ENCODE measurements around the gene IGFBPL1. TPM values are rescaled to one million over a fixed set of nuclear protein-coding genes. Genes with fewer than 3 reads are reported as not detected.

The IGFBPL1 gene
- total RNA-seq, 1 donor from 2014 or later = 0.35 TPM

DNA sequence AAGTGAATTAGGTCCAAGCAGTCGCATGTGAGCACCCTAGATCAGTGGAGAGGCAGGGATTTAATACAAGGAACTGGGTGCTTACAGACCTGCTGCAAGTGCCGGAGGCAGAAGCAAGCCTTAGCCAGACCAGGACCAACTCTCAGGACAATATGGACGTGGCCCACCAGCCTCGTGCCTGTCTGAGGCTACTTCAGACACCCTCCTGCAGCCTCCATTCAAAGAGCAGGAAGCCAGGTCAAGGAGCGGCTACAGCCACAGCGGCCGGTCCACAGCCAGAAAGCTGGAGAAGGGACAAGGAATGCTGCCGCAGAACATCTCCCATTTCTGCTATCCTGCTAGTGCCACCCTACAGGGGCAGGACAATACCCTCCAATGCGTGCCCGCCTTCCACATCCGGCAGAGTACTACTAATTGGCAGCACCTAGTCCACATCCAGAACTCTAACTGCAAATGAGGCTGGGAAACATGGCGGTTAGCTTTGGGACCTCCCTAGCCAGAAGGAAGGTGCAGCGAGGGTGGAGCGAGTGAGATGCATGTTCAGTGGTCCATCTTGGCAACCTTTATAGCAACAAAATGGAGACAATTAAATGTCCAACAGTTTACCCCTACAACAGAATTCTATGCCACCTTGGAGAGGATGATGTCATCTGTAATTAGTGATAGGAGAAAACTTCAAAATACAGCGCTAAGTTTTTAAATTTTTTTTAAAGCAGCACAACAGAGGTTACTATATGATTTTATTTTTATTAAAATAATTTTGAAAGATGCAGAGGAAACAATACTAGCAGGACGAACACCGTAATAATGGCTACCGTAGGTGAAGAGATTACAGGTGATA is 32.8 kb downstream of the IGFBPL1 start:
- Histone ChIP-seq H3K9me3 (no peaks in the 10 kb centered on the region), H3K4me3 (peak overlapping the region; percentile 84), H3K27me3 (ENCODE audit: low read depth) (no peaks in the 10 kb centered on the region), H3K4me1 (peaks cover 10% of the 10 kb centered on the region), H3K27ac (peak overlapping the region; percentile 18), H3K36me3 (peaks cover 8% of the 10 kb centered on the region)
- ATAC-seq (no peak), DNase-seq (no peak)
- intact Hi-C loops (cut with DNase I) = no loop called here
- TF ChIP-seq, protein P1, sequence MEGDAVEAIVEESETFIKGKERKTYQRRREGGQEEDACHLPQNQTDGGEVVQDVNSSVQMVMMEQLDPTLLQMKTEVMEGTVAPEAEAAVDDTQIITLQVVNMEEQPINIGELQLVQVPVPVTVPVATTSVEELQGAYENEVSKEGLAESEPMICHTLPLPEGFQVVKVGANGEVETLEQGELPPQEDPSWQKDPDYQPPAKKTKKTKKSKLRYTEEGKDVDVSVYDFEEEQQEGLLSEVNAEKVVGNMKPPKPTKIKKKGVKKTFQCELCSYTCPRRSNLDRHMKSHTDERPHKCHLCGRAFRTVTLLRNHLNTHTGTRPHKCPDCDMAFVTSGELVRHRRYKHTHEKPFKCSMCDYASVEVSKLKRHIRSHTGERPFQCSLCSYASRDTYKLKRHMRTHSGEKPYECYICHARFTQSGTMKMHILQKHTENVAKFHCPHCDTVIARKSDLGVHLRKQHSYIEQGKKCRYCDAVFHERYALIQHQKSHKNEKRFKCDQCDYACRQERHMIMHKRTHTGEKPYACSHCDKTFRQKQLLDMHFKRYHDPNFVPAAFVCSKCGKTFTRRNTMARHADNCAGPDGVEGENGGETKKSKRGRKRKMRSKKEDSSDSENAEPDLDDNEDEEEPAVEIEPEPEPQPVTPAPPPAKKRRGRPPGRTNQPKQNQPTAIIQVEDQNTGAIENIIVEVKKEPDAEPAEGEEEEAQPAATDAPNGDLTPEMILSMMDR (IDR thresholded peaks at IDR 0.05) = no peak

DNA sequence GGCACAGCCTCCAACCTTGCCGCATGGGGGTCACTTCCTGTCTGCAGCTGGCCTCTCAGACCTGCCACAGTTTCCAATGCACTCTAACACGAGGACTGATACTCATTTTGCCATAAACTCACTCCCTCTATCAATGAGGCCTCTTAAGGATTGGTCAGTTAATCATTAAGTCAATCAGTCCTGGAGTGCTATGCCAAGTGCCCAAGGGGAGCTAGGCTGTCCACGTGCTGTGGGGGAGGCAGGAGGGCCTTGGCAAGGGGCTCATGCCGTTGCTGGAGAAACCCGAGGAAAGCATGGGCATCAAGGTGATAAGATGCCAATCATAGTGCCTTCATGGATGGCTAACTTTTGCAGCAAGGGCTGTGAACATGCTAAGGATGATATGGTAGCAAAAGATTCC is 33.4 kb downstream of the IGFBPL1 start:
- Histone ChIP-seq H3K27ac (peak overlapping the region; percentile 18), H3K9me3 (no peaks in the 10 kb centered on the region), H3K4me1 (peaks cover 10% of the 10 kb centered on the region), H3K36me3 (peaks cover 2% of the 10 kb centered on the region), H3K27me3 (ENCODE audit: low read depth) (no peaks in the 10 kb centered on the region), H3K4me3 (no peak overlapping the region)
- no peak for DNase-seq
- intact Hi-C loops (cut with DNase I) = no loop called here
- no peak for ATAC-seq
- TF ChIP-seq, protein P1 (IDR thresholded peaks at IDR 0.05) = no peak

DNA sequence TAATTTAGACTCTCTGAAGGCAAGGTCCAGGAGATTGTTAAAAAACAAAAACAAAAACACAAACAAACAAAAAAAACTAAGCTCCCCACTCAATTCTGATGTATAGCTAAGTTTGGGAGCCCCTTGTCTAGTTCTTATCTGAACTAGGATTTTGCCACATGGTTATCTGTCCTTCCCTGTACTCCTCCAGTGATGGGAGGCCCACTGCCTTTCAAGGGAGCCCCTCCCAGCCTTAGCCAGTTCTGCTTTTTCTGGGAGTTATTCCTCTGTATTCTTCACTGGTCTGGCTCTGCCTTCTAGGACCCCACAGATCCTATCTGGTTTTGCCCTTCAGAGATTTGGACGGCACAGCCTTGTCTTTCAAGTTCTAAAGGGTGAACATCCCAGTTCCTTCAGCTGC is 33.8 kb downstream of the IGFBPL1 start:
- H3K27ac ChIP-seq = peak overlapping the region; percentile 18
- H3K36me3 ChIP-seq = no peaks in the 10 kb centered on the region
- no peak overlapping the region for H3K4me3 ChIP-seq
- no peak for ATAC-seq
- no peaks in the 10 kb centered on the region for H3K27me3 ChIP-seq (ENCODE audit: low read depth)
- intact Hi-C loops (cut with DNase I) = no loop called here
- DNase-seq = no peak
- no peaks in the 10 kb centered on the region for H3K9me3 ChIP-seq
- TF ChIP-seq, protein P1 (IDR thresholded peaks at IDR 0.05) = no peak
- H3K4me1 ChIP-seq = peaks cover 10% of the 10 kb centered on the region

DNA sequence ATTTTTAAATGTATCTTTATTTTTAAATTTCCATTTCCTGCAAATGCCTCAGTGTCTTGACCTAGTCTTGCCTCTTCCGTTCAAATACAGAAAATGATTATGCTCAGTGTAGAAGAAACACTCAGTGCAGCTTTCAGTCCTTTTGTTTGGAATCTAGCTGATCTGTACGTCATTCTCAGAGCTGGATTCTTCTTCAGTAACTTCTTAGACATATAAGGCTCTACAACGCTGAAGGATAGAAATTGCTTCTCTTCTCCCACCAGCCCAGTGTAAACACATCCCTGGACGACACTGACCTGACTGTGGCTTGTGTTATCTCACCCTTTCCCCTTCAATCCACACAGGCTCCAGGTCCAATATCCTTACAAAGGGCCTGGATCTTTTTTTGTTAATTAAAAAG is 34.9 kb downstream of the IGFBPL1 start:
- TF ChIP-seq, protein P1 (IDR thresholded peaks at IDR 0.05) = no peak
- DNase-seq (no peak), ATAC-seq (no peak)
- H3K36me3 ChIP-seq = no peaks in the 10 kb centered on the region
- H3K4me1 ChIP-seq = peaks cover 10% of the 10 kb centered on the region
- intact Hi-C loops (cut with DNase I) = no loop called here
- peak overlapping the region; percentile 14 for H3K27ac ChIP-seq
- H3K9me3 ChIP-seq = no peaks in the 10 kb centered on the region
- no peak overlapping the region for H3K4me3 ChIP-seq
- H3K27me3 ChIP-seq (ENCODE audit: low read depth) = no peaks in the 10 kb centered on the region

DNA sequence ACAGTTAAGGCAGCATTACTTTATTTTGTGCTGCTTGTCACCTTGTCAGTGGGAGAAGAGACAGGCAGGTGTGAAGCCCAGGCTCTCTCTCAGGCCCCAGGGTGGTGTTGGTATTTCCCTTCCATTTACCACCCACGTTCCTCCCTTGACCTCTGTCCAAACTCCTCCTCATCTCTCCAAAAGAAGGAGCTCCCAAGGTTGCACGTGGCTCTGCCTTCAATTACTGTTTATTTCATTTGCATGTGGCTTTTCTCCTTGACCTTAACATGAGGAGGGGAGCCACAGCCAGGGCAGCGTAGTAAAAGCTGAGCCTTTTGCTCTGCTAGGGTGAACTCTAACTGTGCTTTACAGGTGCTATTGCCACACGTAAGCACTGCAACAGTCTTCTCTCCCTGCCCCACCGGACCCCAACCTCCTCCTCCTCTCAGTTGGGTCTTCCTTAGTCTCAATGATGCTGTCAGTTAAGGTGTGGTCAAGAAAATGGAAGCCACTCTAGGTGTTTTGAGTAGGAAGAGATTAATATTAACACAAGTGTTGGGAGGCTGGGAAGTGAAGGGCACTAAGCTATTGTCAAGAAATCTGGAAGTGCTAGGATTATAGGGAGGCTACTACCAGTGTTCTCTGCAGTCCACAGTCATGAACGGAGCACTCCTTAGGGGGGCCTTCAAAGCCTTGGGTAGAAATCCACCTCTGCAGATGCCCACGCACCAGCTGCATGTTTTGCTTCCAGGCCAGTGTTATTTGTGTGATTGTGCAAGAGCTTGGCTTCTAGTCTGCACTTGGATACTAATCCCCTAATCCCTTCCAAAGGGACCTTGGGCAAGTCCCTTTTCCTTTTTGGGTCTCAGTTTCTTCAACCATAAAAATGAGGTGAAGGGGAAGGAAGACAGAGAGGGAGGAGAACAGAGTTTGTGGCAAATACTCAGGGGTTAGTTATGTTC is 35.7 kb downstream of the IGFBPL1 start:
- Histone ChIP-seq H3K9me3 (no peaks in the 10 kb centered on the region), H3K27ac (no peak overlapping the region), H3K4me1 (peaks cover 10% of the 10 kb centered on the region), H3K36me3 (no peaks in the 10 kb centered on the region), H3K4me3 (no peak overlapping the region), H3K27me3 (ENCODE audit: low read depth) (no peaks in the 10 kb centered on the region)
- DNase-seq (no peak), ATAC-seq (no peak)
- intact Hi-C loops (cut with DNase I) = no loop called here
- TF ChIP-seq, protein P1 (IDR thresholded peaks at IDR 0.05) = no peak
